OCI-LY7 (cell line): ENCODE data around the gene ARHGAP33. TPM values are rescaled to one million over a fixed set of nuclear protein-coding genes. Genes with fewer than 3 reads are reported as not detected.

Source experiments
- BruUV-seq: library from RNA; stranded (reverse); fragments of 400-500 nt; replicated peaks from 2 replicates; lab custom pipeline; 2021; lab: Mats Ljungman, UMichigan
- CTCF ChIA-PET: fragments of 300-600 bp; sonication (Branson Sonifier 250); formaldehyde crosslinking; loops from one replicate; lab custom pipeline; 2022; ENCODE audit warnings: antibody characterized with exemption; ENCODE audit not compliant: unreplicated experiment; lab: Charles Lee
- POLR2A ChIA-PET: fragments of 300-600 bp; sonication (Branson Sonifier 250); formaldehyde crosslinking; loops from one replicate; lab custom pipeline; 2022; ENCODE audit warnings: antibody characterized with exemption; lab: Charles Lee
- DNase-seq: peaks from one replicate; pipeline ENCODE4 v3.0.0-alpha.2; 2015; ENCODE audit warnings: low spot score
- H2AFZ ChIP-seq: fragments of 200-600 bp; sonication (generic), shearing (Covaris generic); 2 replicates; pipeline ENCODE4 v1.6.1; 2014; ENCODE audit warnings: mild to moderate bottlenecking, antibody characterized with exemption, low read length, moderate library complexity
- H3K27ac ChIP-seq: fragments of 200-600 bp; sonication (generic); 2 replicates; pipeline ENCODE4 v1.5.1; 2014; ENCODE audit warnings: mixed run types, low read depth, mild to moderate bottlenecking, moderate library complexity, low read length, inconsistent platforms; ENCODE audit not compliant: poor library complexity, severe bottlenecking
- H3K36me3 ChIP-seq: fragments of 200-600 bp; sonication (generic); 2 replicates; pipeline ENCODE4 v1.6.1; 2014; ENCODE audit warnings: mild to moderate bottlenecking, antibody characterized with exemption, low read length, moderate library complexity, mixed read lengths; ENCODE audit not compliant: insufficient read depth
- H3K4me1 ChIP-seq: fragments of 200-600 bp; sonication (generic); 2 replicates; pipeline ENCODE4 v1.5.1; 2014; ENCODE audit warnings: mild to moderate bottlenecking, low read length; ENCODE audit not compliant: insufficient read depth, poor library complexity, severe bottlenecking
- H3K4me2 ChIP-seq: fragments of 200-600 bp; sonication (generic); 2 replicates; pipeline ENCODE4 v1.6.1; 2014; ENCODE audit warnings: mild to moderate bottlenecking, low read length
- H3K4me3 ChIP-seq: fragments of 200-600 bp; sonication (generic); 2 replicates; pipeline ENCODE4 v1.5.1; 2014; ENCODE audit warnings: mild to moderate bottlenecking, low read depth, low read length; ENCODE audit not compliant: poor library complexity, severe bottlenecking
- H3K79me2 ChIP-seq: fragments of 200-600 bp; sonication (generic); 2 replicates; pipeline ENCODE4 v1.6.1; 2016; ENCODE audit warnings: low read depth, mild to moderate bottlenecking, low read length, moderate library complexity, mixed read lengths; ENCODE audit not compliant: insufficient read depth
- H3K9me2 ChIP-seq: fragments of 200-600 bp; sonication (generic); 2 replicates; pipeline ENCODE4 v1.6.1; 2016; ENCODE audit warnings: mild to moderate bottlenecking, low read length, mixed read lengths; ENCODE audit not compliant: insufficient read depth
- H3K9me3 ChIP-seq: fragments of 200-600 bp; sonication (generic); 2 replicates; pipeline ENCODE4 v1.6.1; 2014; ENCODE audit warnings: mild to moderate bottlenecking, mixed run types, low read length, mixed read lengths
- H4K20me1 ChIP-seq: fragments of 200-600 bp; sonication (generic); 2 replicates; pipeline ENCODE4 v1.6.1; 2014; ENCODE audit warnings: mild to moderate bottlenecking, antibody characterized with exemption, low read length, moderate library complexity, mixed read lengths; ENCODE audit not compliant: insufficient read depth
- CTCF ChIP-seq: fragments of 200-600 bp; sonication (generic); conservative IDR thresholded peaks from 2 replicates; pipeline ENCODE4 v1.5.1; 2014; ENCODE audit warnings: mild to moderate bottlenecking, antibody characterized with exemption, low read length, moderate library complexity, mixed read lengths
- EZH2phosphoT487 ChIP-seq: fragments of 200-600 bp; sonication (generic); IDR thresholded peaks from 2 replicates; pipeline ENCODE4 v1.6.1; 2018; ENCODE audit warnings: low read depth, borderline replicate concordance, mild to moderate bottlenecking, mixed run types, antibody characterized with exemption, low read length, moderate library complexity, mixed read lengths
- intact Hi-C: fragments of 100-400 bp; cut with micrococcal nuclease; formaldehyde crosslinking; loops from one replicate; pipeline ENCODE4 v1.10.0; 2022; ENCODE audit not compliant: unreplicated experiment
- total RNA-seq, 2 experiments: library from RNA; depleted of rRNA in 1 of 2; stranded (reverse); fragments of >200 nt in 1 of 2; shearing (Covaris generic) in 1 of 2; gene quantifications; 2 replicates each; pipeline ENCODE4 v1.2.3, GENCODE V29; 2014 to 2022

ARHGAP33 gene
- total RNA-seq, 2 experiments from 2014 or later, result 15.1 to 94.6 TPM

- ChIA-PET CTCF (interaction anchor here (0.6 kb wide), 1 partner anchor 8 kb away, joined by 7 read pairs; no protein-coding TSS in a partner anchor), POLR2A (no interaction called here)
- H4K20me1 ChIP-seq, result no peaks in the 10 kb centered on the region
- peaks cover 5% of the 10 kb centered on the region; the same call in 1 of the 2 replicates for H3K36me3 ChIP-seq
- no peak overlapping the region for H3K4me3 ChIP-seq
- no peaks in the 10 kb centered on the region for H3K4me1 ChIP-seq
- H3K9me2 ChIP-seq, result no peaks in the 10 kb centered on the region
- no TSS peak for BruUV-seq
- H3K9me3 ChIP-seq, result no peaks in the 10 kb centered on the region
- no peak overlapping the region for H3K4me2 ChIP-seq
- intact Hi-C loops, result no loop called here
- TF ChIP-seq EZH2phosphoT487 (no peak), CTCF (no peak)
- H2AFZ ChIP-seq, result no peak overlapping the region
- DNase-seq, result no peak
- no peak overlapping the region for H3K27ac ChIP-seq
- no peaks in the 10 kb centered on the region for H3K79me2 ChIP-seq
These were observed 9.4 kb downstream of the ARHGAP33 start for GRCh38 chr19:35784503-35785338.

- H3K4me2 ChIP-seq, result no peak overlapping the region
- H3K9me3 ChIP-seq, result no peaks in the 10 kb centered on the region
- H3K4me1 ChIP-seq, result no peaks in the 10 kb centered on the region
- H3K79me2 ChIP-seq, result no peaks in the 10 kb centered on the region
- H3K27ac ChIP-seq, result no peak overlapping the region
- DNase-seq, result no peak
- BruUV-seq, result no TSS peak
- intact Hi-C loops, result no loop called here
- TF ChIP-seq CTCF (no peak), EZH2phosphoT487 (no peak)
- H3K36me3 ChIP-seq, result peaks cover 5% of the 10 kb centered on the region; the same call in 1 of the 2 replicates
- H2AFZ ChIP-seq, result no peak overlapping the region
- H4K20me1 ChIP-seq, result no peaks in the 10 kb centered on the region
- no peak overlapping the region for H3K4me3 ChIP-seq
- ChIA-PET POLR2A (interaction anchor here (0.6 kb wide), 1 partner anchor 50 kb away, joined by 5 read pairs; no protein-coding TSS in a partner anchor), CTCF (interaction anchor here (0.6 kb wide), 1 partner anchor 9 kb away, joined by 7 read pairs; no protein-coding TSS in a partner anchor)
- no peaks in the 10 kb centered on the region for H3K9me2 ChIP-seq
These were observed 9.9 kb downstream of the ARHGAP33 start for GRCh38 chr19:35785339-35785627.
